OCI-LY7 (cell line): Measurements from ENCODE around the gene PSAP. TPM values are rescaled to one million over a fixed set of nuclear protein-coding genes. Genes with fewer than 3 reads are reported as not detected.

ENCODE experiments used
- BruUV-seq: library from RNA; stranded (reverse); fragments of 400-500 nt; replicated peaks from 2 replicates; lab custom pipeline; 2021; lab: Mats Ljungman, UMichigan
- CTCF ChIA-PET: fragments of 300-600 bp; sonication (Branson Sonifier 250); formaldehyde crosslinking; loops from one replicate; lab custom pipeline; 2022; ENCODE audit warnings: antibody characterized with exemption; ENCODE audit not compliant: unreplicated experiment; lab: Charles Lee
- POLR2A ChIA-PET: fragments of 300-600 bp; sonication (Branson Sonifier 250); formaldehyde crosslinking; loops from one replicate; lab custom pipeline; 2022; ENCODE audit warnings: antibody characterized with exemption; lab: Charles Lee
- DNase-seq: peaks from one replicate; pipeline ENCODE4 v3.0.0-alpha.2; 2015; ENCODE audit warnings: low spot score
- H2AFZ ChIP-seq: fragments of 200-600 bp; sonication (generic), shearing (Covaris generic); 2 replicates; pipeline ENCODE4 v1.6.1; 2014; ENCODE audit warnings: mild to moderate bottlenecking, antibody characterized with exemption, low read length, moderate library complexity
- H3K27ac ChIP-seq: fragments of 200-600 bp; sonication (generic); 2 replicates; pipeline ENCODE4 v1.5.1; 2014; ENCODE audit warnings: mixed run types, low read depth, mild to moderate bottlenecking, moderate library complexity, low read length, inconsistent platforms; ENCODE audit not compliant: poor library complexity, severe bottlenecking
- H3K36me3 ChIP-seq: fragments of 200-600 bp; sonication (generic); 2 replicates; pipeline ENCODE4 v1.6.1; 2014; ENCODE audit warnings: mild to moderate bottlenecking, antibody characterized with exemption, low read length, moderate library complexity, mixed read lengths; ENCODE audit not compliant: insufficient read depth
- H3K4me1 ChIP-seq: fragments of 200-600 bp; sonication (generic); 2 replicates; pipeline ENCODE4 v1.5.1; 2014; ENCODE audit warnings: mild to moderate bottlenecking, low read length; ENCODE audit not compliant: insufficient read depth, poor library complexity, severe bottlenecking
- H3K4me2 ChIP-seq: fragments of 200-600 bp; sonication (generic); 2 replicates; pipeline ENCODE4 v1.6.1; 2014; ENCODE audit warnings: mild to moderate bottlenecking, low read length
- H3K4me3 ChIP-seq: fragments of 200-600 bp; sonication (generic); 2 replicates; pipeline ENCODE4 v1.5.1; 2014; ENCODE audit warnings: mild to moderate bottlenecking, low read depth, low read length; ENCODE audit not compliant: poor library complexity, severe bottlenecking
- H3K79me2 ChIP-seq: fragments of 200-600 bp; sonication (generic); 2 replicates; pipeline ENCODE4 v1.6.1; 2016; ENCODE audit warnings: low read depth, mild to moderate bottlenecking, low read length, moderate library complexity, mixed read lengths; ENCODE audit not compliant: insufficient read depth
- H3K9me2 ChIP-seq: fragments of 200-600 bp; sonication (generic); 2 replicates; pipeline ENCODE4 v1.6.1; 2016; ENCODE audit warnings: mild to moderate bottlenecking, low read length, mixed read lengths; ENCODE audit not compliant: insufficient read depth
- H3K9me3 ChIP-seq: fragments of 200-600 bp; sonication (generic); 2 replicates; pipeline ENCODE4 v1.6.1; 2014; ENCODE audit warnings: mild to moderate bottlenecking, mixed run types, low read length, mixed read lengths
- H4K20me1 ChIP-seq: fragments of 200-600 bp; sonication (generic); 2 replicates; pipeline ENCODE4 v1.6.1; 2014; ENCODE audit warnings: mild to moderate bottlenecking, antibody characterized with exemption, low read length, moderate library complexity, mixed read lengths; ENCODE audit not compliant: insufficient read depth
- CTCF ChIP-seq: fragments of 200-600 bp; sonication (generic); conservative IDR thresholded peaks from 2 replicates; pipeline ENCODE4 v1.5.1; 2014; ENCODE audit warnings: mild to moderate bottlenecking, antibody characterized with exemption, low read length, moderate library complexity, mixed read lengths
- EZH2phosphoT487 ChIP-seq: fragments of 200-600 bp; sonication (generic); IDR thresholded peaks from 2 replicates; pipeline ENCODE4 v1.6.1; 2018; ENCODE audit warnings: low read depth, borderline replicate concordance, mild to moderate bottlenecking, mixed run types, antibody characterized with exemption, low read length, moderate library complexity, mixed read lengths
- intact Hi-C: fragments of 100-400 bp; cut with micrococcal nuclease; formaldehyde crosslinking; loops from one replicate; pipeline ENCODE4 v1.10.0; 2022; ENCODE audit not compliant: unreplicated experiment
- total RNA-seq, 2 experiments: library from RNA; depleted of rRNA in 1 of 2; stranded (reverse); fragments of >200 nt in 1 of 2; shearing (Covaris generic) in 1 of 2; gene quantifications; 2 replicates each; pipeline ENCODE4 v1.2.3, GENCODE V29; 2014 to 2022

The PSAP gene
- total RNA-seq, 2 experiments from 2014 or later, result 163 to 200 TPM

- no peak overlapping the region for H2AFZ ChIP-seq
- H3K9me3 ChIP-seq, result no peaks in the 10 kb centered on the region
- ChIA-PET CTCF (no interaction called here), POLR2A (interaction anchor here (0.6 to 5.5 kb wide), 4 partner anchors 8 to 63 kb away, joined by 4 to 35 read pairs (median 6); partner anchors contain the start of gene PSAP)
- DNase-seq, result no peak
- H4K20me1 ChIP-seq, result peaks cover 31% of the 10 kb centered on the region
- BruUV-seq, result no TSS peak
- H3K4me2 ChIP-seq, result no peak overlapping the region; the same call in 1 of the 2 replicates
- no peaks in the 10 kb centered on the region for H3K9me2 ChIP-seq
- peaks cover 95% of the 10 kb centered on the region for H3K79me2 ChIP-seq
- no peak overlapping the region for H3K4me3 ChIP-seq
- no peak overlapping the region for H3K27ac ChIP-seq
- peaks cover 15% of the 10 kb centered on the region; the same call in 1 of the 2 replicates for H3K36me3 ChIP-seq
- TF ChIP-seq CTCF, result no peak
- no peak for TF ChIP-seq EZH2phosphoT487
- intact Hi-C loops, result no loop called here
- peaks cover 81% of the 10 kb centered on the region for H3K4me1 ChIP-seq
These were observed 10.1 kb downstream of the PSAP start for GRCh38 chr10:71840958-71841335.

- intact Hi-C loops, result no loop called here
- no peak overlapping the region for H2AFZ ChIP-seq
- no peaks in the 10 kb centered on the region for H3K9me2 ChIP-seq
- CTCF ChIA-PET, result no interaction called here
- peaks cover 82% of the 10 kb centered on the region for H3K4me1 ChIP-seq
- H3K9me3 ChIP-seq, result no peaks in the 10 kb centered on the region
- POLR2A ChIA-PET, result interaction anchor here (0.6 to 5.5 kb wide), 5 partner anchors 9 to 416 kb away, joined by 3 to 35 read pairs (median 5); partner anchors contain the start of gene PSAP
- H3K36me3 ChIP-seq, result peaks cover 15% of the 10 kb centered on the region; the same call in 1 of the 2 replicates
- H3K79me2 ChIP-seq, result peaks cover 95% of the 10 kb centered on the region
- H3K27ac ChIP-seq, result no peak overlapping the region
- BruUV-seq, result no TSS peak
- DNase-seq, result no peak
- no peak overlapping the region; the same call in 1 of the 2 replicates for H3K4me2 ChIP-seq
- peaks cover 31% of the 10 kb centered on the region for H4K20me1 ChIP-seq
- TF ChIP-seq CTCF, result no peak
- TF ChIP-seq EZH2phosphoT487, result no peak
- no peak overlapping the region for H3K4me3 ChIP-seq
These were observed 10.7 kb downstream of the PSAP start for GRCh38 chr10:71840177-71840957.
